Fibroblast of mammary gland (primary cell): ENCODE data around the gene KCNH6.

ENCODE experiments used
- DNase-seq: peaks from one replicate; pipeline ENCODE4 v3.0.0-alpha.2; 2010; ENCODE audit warnings: low read depth
- H3K4me3 ChIP-seq: 2 replicates; pipeline ENCODE4 v1.5.1; 2011; ENCODE audit warnings: low read depth, mild to moderate bottlenecking, low read length, moderate library complexity; ENCODE audit not compliant: control insufficient read depth
- TF ChIP-seq, protein P1 (sequence below): conservative IDR thresholded peaks from 2 replicates; pipeline ENCODE4 v1.5.1; 2011; ENCODE audit warnings: low read depth, low read length, inconsistent platforms; ENCODE audit not compliant: control insufficient read depth, insufficient read depth

The KCNH6 gene

GRCh38 chr17:63477480-63478440 lies 45.4 kb upstream of the KCNH6 start:
- peak overlapping the region; percentile 47 for H3K4me3 ChIP-seq
- no peak for DNase-seq
- TF ChIP-seq, protein P1, sequence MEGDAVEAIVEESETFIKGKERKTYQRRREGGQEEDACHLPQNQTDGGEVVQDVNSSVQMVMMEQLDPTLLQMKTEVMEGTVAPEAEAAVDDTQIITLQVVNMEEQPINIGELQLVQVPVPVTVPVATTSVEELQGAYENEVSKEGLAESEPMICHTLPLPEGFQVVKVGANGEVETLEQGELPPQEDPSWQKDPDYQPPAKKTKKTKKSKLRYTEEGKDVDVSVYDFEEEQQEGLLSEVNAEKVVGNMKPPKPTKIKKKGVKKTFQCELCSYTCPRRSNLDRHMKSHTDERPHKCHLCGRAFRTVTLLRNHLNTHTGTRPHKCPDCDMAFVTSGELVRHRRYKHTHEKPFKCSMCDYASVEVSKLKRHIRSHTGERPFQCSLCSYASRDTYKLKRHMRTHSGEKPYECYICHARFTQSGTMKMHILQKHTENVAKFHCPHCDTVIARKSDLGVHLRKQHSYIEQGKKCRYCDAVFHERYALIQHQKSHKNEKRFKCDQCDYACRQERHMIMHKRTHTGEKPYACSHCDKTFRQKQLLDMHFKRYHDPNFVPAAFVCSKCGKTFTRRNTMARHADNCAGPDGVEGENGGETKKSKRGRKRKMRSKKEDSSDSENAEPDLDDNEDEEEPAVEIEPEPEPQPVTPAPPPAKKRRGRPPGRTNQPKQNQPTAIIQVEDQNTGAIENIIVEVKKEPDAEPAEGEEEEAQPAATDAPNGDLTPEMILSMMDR, result no peak

GRCh38 chr17:63478814-63479494 lies 44.2 kb upstream of the KCNH6 start:
- TF ChIP-seq, protein P1, result peak; percentile 96
- peak; percentile 96 for DNase-seq

DNA sequence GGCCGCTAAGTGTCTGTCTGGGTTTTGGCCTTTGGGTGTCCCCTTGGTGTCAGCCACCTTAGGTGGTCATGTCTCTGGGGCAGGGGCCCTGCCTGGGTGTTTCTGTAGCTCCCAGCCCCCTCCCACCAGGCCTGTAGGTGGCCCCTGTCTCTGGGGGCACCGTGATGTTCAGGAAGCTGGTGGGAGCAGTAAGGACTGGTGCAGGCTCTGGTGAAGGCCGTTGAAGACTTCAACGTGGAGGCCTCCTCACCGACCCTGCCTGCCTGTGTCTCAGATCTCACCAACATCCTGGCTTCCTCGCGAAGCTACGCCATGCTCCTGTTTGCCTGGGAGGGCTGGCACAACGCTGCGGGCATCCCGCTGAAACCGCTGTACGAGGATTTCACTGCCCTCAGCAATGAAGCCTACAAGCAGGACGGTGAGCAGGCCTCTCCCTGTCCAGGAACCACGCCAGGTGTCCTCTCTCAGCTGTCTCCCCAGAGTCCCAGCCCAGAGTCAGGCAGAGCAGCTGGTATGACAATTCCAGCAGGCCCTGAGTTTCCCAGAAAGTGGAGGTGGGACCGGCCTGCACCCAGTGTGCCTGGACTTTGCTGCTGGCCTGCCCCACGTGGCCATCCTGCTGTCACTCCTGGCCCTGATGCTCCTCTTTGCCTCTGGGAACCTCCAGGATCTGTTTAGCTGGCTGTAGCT lies 43.5 kb upstream of the KCNH6 start:
- DNase-seq, result no peak
- H3K4me3 ChIP-seq, result no peak overlapping the region
- TF ChIP-seq, protein P1, result no peak

More at GRCh38 chr17:63478814-63479494, 44.2 kb upstream of the KCNH6 start:
- H3K4me3 ChIP-seq, result no peak overlapping the region

- no peak overlapping the region for H3K4me3 ChIP-seq
- TF ChIP-seq, protein P1, result no peak
- no peak for DNase-seq
Observed at GRCh38 chr17:63480192-63480784, 42.9 kb upstream of the KCNH6 start.

DNA sequence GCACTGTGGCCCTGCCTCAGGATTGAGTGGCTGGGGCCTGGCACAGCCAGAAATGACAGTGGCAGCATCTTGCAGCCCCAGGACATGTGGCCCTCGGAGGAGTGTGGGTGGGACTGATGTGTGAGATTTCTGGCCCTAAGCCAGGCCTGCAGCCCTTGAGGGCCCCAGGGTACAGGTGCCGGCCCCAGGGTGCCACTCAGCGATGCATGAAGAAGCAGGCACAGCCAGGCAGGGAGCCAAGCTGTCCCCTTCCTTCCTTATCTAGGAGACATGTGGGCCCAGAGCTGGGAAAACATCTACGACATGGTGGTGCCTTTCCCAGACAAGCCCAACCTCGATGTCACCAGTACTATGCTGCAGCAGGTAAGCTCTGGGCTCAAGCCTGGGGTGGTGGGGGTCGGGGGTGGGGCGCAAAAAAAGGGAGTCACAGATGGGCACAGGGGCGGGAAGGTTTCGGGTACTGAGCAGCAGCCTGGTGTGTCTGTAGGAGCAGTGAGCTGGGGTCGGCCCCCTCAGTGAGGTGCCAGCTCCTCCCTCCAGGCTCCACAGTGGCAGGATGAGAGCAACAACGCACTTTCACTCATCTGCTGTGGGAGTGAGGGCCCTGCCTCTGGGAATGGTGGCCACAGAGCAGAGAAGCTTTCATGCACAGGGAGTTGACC lies 42.2 kb upstream of the KCNH6 start:
- TF ChIP-seq, protein P1, result no peak
- DNase-seq, result no peak
- H3K4me3 ChIP-seq, result no peak overlapping the region

DNA sequence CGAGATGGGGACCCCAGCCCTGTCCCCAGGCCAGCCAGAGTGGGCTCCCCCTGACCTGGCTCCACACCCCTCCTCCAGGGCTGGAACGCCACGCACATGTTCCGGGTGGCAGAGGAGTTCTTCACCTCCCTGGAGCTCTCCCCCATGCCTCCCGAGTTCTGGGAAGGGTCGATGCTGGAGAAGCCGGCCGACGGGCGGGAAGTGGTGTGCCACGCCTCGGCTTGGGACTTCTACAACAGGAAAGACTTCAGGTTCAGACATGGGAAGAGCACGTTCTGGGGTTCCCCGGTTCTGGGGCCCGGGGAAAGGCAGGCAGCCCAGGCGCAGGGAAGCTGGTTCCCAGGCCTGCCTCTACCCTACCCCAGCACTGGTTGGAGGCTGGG lies 41.7 kb upstream of the KCNH6 start:
- TF ChIP-seq, protein P1, result no peak
- DNase-seq, result no peak
- no peak overlapping the region for H3K4me3 ChIP-seq
